ENCODE measurements around the gene ZNF195. TPM values are rescaled to one million over a fixed set of nuclear protein-coding genes. Genes with fewer than 3 reads are reported as not detected.

The ZNF195 gene
- total RNA-seq, 1 experiment from 2014 or later = 116 TPM

- H3K36me3 Mint-ChIP-seq (ENCODE audit: insufficient read depth in 1 of 3, low read depth in 3 of 3) = peaks cover 57 to 59% (median 58%) of the 10 kb centered on the region in 3 experiments
- no peak for DNase-seq
- H3K4me2 ChIP-seq (ENCODE audit: insufficient read depth, insufficient read length, low read length) = peak overlapping the region; percentile 88
- H2BK120ac ChIP-seq (ENCODE audit: low read depth, low read length, poor library complexity, severe bottlenecking) = no peak overlapping the region
- no peak overlapping the region for H3K27ac ChIP-seq (ENCODE audit: insufficient read length, low read depth, low read length)
- peaks cover 26% of the 10 kb centered on the region for H3K79me2 ChIP-seq (ENCODE audit: insufficient read depth, low read length)
- no peak overlapping the region for H4K8ac ChIP-seq (replicated peaks; ENCODE audit: insufficient read length, low read depth, low read length)
- no peak overlapping the region for H3T11ph ChIP-seq (ENCODE audit: low read length)
- no peak overlapping the region for H3K4ac ChIP-seq (ENCODE audit: low read depth, low read length)
- peaks cover 31 to 34% of the 10 kb centered on the region in 2 experiments for H3K4me1 Mint-ChIP-seq
- no peak overlapping the region for H2BK12ac ChIP-seq (ENCODE audit: insufficient read length, low read depth, low read length)
- no CpG with 5 or more reads among the region's 5 CpGs for WGBS (ENCODE audit: extremely low coverage, insufficient read length, low lambda C conversion rate)
- peaks cover under 1% of the 10 kb centered on the region; the same call in 1 of the 2 replicates for H3K4me1 ChIP-seq (ENCODE audit: insufficient read depth, low read length)
- no peaks in the 10 kb centered on the region for H3K27me3 Mint-ChIP-seq (ENCODE audit: low read depth)
- H3K14ac ChIP-seq (ENCODE audit: insufficient read depth, low read length) = no peak overlapping the region
- H3K79me1 ChIP-seq (ENCODE audit: insufficient read depth, low read depth, low read length, poor library complexity, severe bottlenecking) = peaks cover 4% of the 10 kb centered on the region
- TF ChIP-seq CTCF (conservative IDR thresholded peaks at IDR 0.05) = no peak
- no peak overlapping the region for H3K56ac ChIP-seq (ENCODE audit: insufficient read length, low read depth, low read length)
- no peak overlapping the region for H3K23ac ChIP-seq (ENCODE audit: insufficient read length, low read depth, low read length)
- H3K27me3 ChIP-seq (ENCODE audit: insufficient read depth, low read length) = no peaks in the 10 kb centered on the region
- no peak overlapping the region for H2AFZ ChIP-seq (ENCODE audit: low read length)
- no peak overlapping the region for H4K91ac ChIP-seq (ENCODE audit: insufficient read length, low read depth, low read length)
- no peak overlapping the region for H2BK15ac ChIP-seq (ENCODE audit: low read depth, low read length)
- no peak overlapping the region for H2BK5ac ChIP-seq (ENCODE audit: insufficient read length, low read length)
- H3K23me2 ChIP-seq (ENCODE audit: insufficient read length, low read depth, low read length, poor library complexity, severe bottlenecking) = peaks cover 11% of the 10 kb centered on the region
- H3K27ac Mint-ChIP-seq = peak overlapping the region in 1 of 3 experiments; percentile 85; a peak in 3 of 7 replicates
- no peaks in the 10 kb centered on the region for H3K9me3 ChIP-seq (ENCODE audit: control insufficient read depth, low read depth, low read length)
- no peak overlapping the region for H3K18ac ChIP-seq (ENCODE audit: insufficient read length, low read depth, low read length)
- peak overlapping the region; percentile 88 to 98 for H3K4me3 Mint-ChIP-seq
- no peaks in the 10 kb centered on the region; a peak in 1 of 5 replicates for H3K9me3 Mint-ChIP-seq
- no peaks in the 10 kb centered on the region for H4K20me1 ChIP-seq (ENCODE audit: control insufficient read depth, insufficient read depth, insufficient read length)
- no peak overlapping the region for H2BK20ac ChIP-seq (ENCODE audit: low read depth, low read length, poor library complexity, severe bottlenecking)
- no peak overlapping the region for H2AK5ac ChIP-seq (ENCODE audit: insufficient read length, low read length)
- H3K9ac ChIP-seq (ENCODE audit: extremely low read depth, insufficient read length, low read length) = peak overlapping the region; percentile 50
- no peak overlapping the region for H4K5ac ChIP-seq (ENCODE audit: insufficient read length, low read depth, low read length)
Measured at GRCh38 chr11:3382613-3383285, 3.8 kb upstream of the ZNF195 start.

All from H9 (cell line).